ENCODE results near the gene BPGM.

GRCh38 chr7:134612197-134612596 lies 34.5 kb upstream of the BPGM start:
- TF ChIP-seq GATA3 (IDR thresholded peaks at IDR 0.05; ENCODE audit: low read depth, low read length) (no peak), GATA2 (IDR thresholded peaks at IDR 0.05; ENCODE audit: low read depth, low read length) (no peak)
